ENCODE measurements around the gene RMND1. TPM values are rescaled to one million over a fixed set of nuclear protein-coding genes. Genes with fewer than 3 reads are reported as not detected.

The RMND1 gene
- total and polyA plus RNA-seq, 2 donors from 2014 or later: 18.3 to 33.7 TPM

DNA sequence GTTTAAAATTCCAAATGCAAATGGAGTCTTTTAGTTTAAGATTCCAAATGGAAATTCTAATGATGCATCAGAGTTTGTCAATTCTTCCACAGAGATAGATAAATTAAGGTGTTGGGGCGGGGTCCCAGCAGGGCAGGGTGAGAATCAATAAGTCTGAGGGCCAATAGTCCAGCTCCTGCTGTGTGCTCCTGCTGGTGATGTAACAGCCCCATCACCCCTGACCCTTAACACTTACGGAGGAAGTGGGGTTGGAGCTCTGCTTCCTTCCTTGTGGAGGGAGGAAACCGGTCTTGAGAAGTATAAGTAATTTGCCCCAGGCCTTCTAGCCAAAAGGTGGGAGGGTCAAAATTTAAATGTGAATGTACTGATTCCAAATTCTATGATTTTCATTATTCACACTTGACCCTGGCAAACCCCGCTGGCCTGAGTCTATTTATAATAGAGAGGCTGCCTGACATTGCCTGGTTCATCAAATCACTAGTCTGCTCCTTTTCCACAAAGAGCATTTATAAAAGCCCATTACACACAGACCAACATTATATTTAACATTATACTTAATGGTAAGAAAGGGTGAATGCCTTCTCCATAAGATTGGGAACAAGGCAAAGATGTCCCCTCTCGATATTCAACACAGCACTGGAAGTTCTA lies 77.8 kb downstream of the RMND1 start:
- intact Hi-C loops (cut with DNase I): no loop called here
- Histone ChIP-seq H3K4me1 (ENCODE audit: control insufficient read depth in 2 of 3, insufficient read depth in 2 of 3, low read depth in 1 of 3, low read length in 3 of 3) (no peaks in the 10 kb centered on the region), H3K4me3 (ENCODE audit: low read length in 3 of 3) (no peak overlapping the region), H3K36me3 (ENCODE audit: control insufficient read depth in 2 of 3, insufficient read depth in 3 of 3, low read length in 3 of 3) (peaks cover 6 to 19% (median 8%) of the 10 kb centered on the region in 3 donors), H3K9me3 (ENCODE audit: control insufficient read depth in 2 of 3, insufficient read depth in 1 of 3, low read length in 3 of 3) (no peaks in the 10 kb centered on the region), H3K9ac (ENCODE audit: low read length in 3 of 3) (no peak overlapping the region), H3K27me3 (ENCODE audit: control insufficient read depth, insufficient read depth, low read length) (no peaks in the 10 kb centered on the region), H3K27ac (ENCODE audit: low read depth in 2 of 2, low read length in 2 of 2) (no peak overlapping the region)
- TF ChIP-seq, protein P1, sequence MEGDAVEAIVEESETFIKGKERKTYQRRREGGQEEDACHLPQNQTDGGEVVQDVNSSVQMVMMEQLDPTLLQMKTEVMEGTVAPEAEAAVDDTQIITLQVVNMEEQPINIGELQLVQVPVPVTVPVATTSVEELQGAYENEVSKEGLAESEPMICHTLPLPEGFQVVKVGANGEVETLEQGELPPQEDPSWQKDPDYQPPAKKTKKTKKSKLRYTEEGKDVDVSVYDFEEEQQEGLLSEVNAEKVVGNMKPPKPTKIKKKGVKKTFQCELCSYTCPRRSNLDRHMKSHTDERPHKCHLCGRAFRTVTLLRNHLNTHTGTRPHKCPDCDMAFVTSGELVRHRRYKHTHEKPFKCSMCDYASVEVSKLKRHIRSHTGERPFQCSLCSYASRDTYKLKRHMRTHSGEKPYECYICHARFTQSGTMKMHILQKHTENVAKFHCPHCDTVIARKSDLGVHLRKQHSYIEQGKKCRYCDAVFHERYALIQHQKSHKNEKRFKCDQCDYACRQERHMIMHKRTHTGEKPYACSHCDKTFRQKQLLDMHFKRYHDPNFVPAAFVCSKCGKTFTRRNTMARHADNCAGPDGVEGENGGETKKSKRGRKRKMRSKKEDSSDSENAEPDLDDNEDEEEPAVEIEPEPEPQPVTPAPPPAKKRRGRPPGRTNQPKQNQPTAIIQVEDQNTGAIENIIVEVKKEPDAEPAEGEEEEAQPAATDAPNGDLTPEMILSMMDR (IDR thresholded peaks at IDR 0.05; ENCODE audit: borderline replicate concordance, extremely low read depth, insufficient read depth): no peak
- FAIRE-seq (no peak), DNase-seq (peak in 1 of 5 donors; percentile 21)

- peaks cover 6 to 19% (median 8%) of the 10 kb centered on the region in 3 donors for H3K36me3 ChIP-seq (ENCODE audit: control insufficient read depth in 2 of 3, insufficient read depth in 3 of 3, low read length in 3 of 3)
- intact Hi-C loops (cut with DNase I): no loop called here
- H3K9me3 ChIP-seq (ENCODE audit: control insufficient read depth in 2 of 3, insufficient read depth in 1 of 3, low read length in 3 of 3): no peaks in the 10 kb centered on the region
- H3K27me3 ChIP-seq (ENCODE audit: control insufficient read depth, insufficient read depth, low read length): no peaks in the 10 kb centered on the region
- no peak for FAIRE-seq
- H3K27ac ChIP-seq (ENCODE audit: low read depth in 2 of 2, low read length in 2 of 2): no peak overlapping the region
- TF ChIP-seq, protein P1 (IDR thresholded peaks at IDR 0.05; ENCODE audit: borderline replicate concordance, extremely low read depth, insufficient read depth): no peak
- H3K4me3 ChIP-seq (ENCODE audit: low read length in 3 of 3): no peak overlapping the region
- DNase-seq: no peak
- no peak overlapping the region for H3K9ac ChIP-seq (ENCODE audit: low read length in 3 of 3)
- no peaks in the 10 kb centered on the region for H3K4me1 ChIP-seq (ENCODE audit: control insufficient read depth in 2 of 3, insufficient read depth in 2 of 3, low read depth in 1 of 3, low read length in 3 of 3)
Measured at GRCh38 chr6:151372164-151372563, 79.8 kb downstream of the RMND1 start.

DNA sequence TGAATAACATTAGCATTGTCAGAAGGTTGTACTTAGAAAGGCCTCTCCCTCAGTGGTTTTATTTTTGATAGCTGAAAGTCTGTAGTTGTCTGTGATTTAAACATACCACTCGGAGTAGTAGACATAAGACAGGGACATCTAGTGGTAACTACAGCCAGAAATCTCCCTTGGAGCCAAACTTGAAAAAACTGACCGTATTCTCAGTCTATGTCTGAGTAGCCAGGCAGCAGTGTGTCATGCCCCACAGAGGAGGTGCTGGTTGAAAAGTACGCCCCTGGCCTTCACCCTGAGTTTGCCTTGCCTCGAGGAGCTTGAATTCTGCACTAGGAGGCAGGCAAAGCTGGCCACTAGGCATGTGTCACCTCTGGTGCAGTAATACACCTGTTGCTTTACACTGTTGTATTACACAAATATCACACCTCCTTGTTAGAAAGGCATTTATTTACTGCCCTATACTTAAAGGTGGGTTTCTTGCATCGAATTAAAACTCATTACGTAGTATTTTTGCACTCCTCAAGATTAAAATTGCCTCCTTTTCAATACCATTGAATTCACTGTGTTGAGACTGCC lies 81.3 kb downstream of the RMND1 start:
- Histone ChIP-seq H3K36me3 (ENCODE audit: control insufficient read depth in 2 of 3, insufficient read depth in 3 of 3, low read length in 3 of 3) (peaks cover 9 to 30% (median 19%) of the 10 kb centered on the region in 3 donors), H3K27ac (ENCODE audit: low read depth in 2 of 2, low read length in 2 of 2) (no peak overlapping the region), H3K4me1 (ENCODE audit: control insufficient read depth in 2 of 3, insufficient read depth in 2 of 3, low read depth in 1 of 3, low read length in 3 of 3) (no peaks in the 10 kb centered on the region), H3K27me3 (ENCODE audit: control insufficient read depth, insufficient read depth, low read length) (no peaks in the 10 kb centered on the region), H3K9me3 (ENCODE audit: control insufficient read depth in 2 of 3, insufficient read depth in 1 of 3, low read length in 3 of 3) (no peaks in the 10 kb centered on the region), H3K4me3 (ENCODE audit: low read length in 3 of 3) (no peak overlapping the region), H3K9ac (ENCODE audit: low read length in 3 of 3) (no peak overlapping the region)
- DNase-seq (peak in 1 of 5 donors; percentile 42), FAIRE-seq (no peak)
- intact Hi-C loops (cut with DNase I): no loop called here
- TF ChIP-seq, protein P1 (IDR thresholded peaks at IDR 0.05; ENCODE audit: borderline replicate concordance, extremely low read depth, insufficient read depth): no peak

Data from kidney (tissue), 14 donors.